Neutrophil (primary cell): ENCODE results near the gene PALLD.

ENCODE experiments used
- H3K27ac ChIP-seq: fragments of 200-600 bp; sonication (generic); 2 replicates; pipeline ENCODE4 v1.5.1; 2016; ENCODE audit warnings: mild to moderate bottlenecking, moderate library complexity
- H3K27me3 ChIP-seq: fragments of 200-600 bp; sonication (generic); 2 replicates; pipeline ENCODE4 v1.6.0; 2016; ENCODE audit warnings: mild to moderate bottlenecking
- H3K36me3 ChIP-seq: fragments of 200-600 bp; sonication (generic); 2 replicates; pipeline ENCODE4 v1.5.1; 2017
- H3K4me1 ChIP-seq, 2 experiments: fragments of 200-600 bp in 1 of 2; sonication (generic) in 1 of 2; 1 replicate in 1 of 2; 2 replicates in 1 of 2; pipeline versions ENCODE4 v1.5.1 to v1.6.1; 2013 to 2016; ENCODE audit warnings: low read depth in 1 of 2, low read length in 1 of 2, mild to moderate bottlenecking in 1 of 2, moderate library complexity in 1 of 2; ENCODE audit not compliant: control insufficient read depth in 1 of 2, insufficient read depth in 1 of 2
- H3K4me3 ChIP-seq, 2 experiments: fragments of 200-600 bp in 1 of 2; sonication (generic) in 1 of 2; 1 replicate in 1 of 2; 2 replicates in 1 of 2; pipeline ENCODE4 v1.5.1; 2013 to 2016; ENCODE audit warnings: low read depth in 1 of 2, low read length in 1 of 2, mild to moderate bottlenecking in 1 of 2, moderate library complexity in 1 of 2
- H3K9me3 ChIP-seq: fragments of 200-600 bp; sonication (generic); 2 replicates; pipeline ENCODE4 v1.5.1; 2016
- TF ChIP-seq, protein P1 (sequence below): fragments of 200-600 bp; sonication (generic); IDR thresholded peaks from 2 replicates; pipeline ENCODE4 v1.5.1; 2016; ENCODE audit warnings: antibody characterized with exemption

Gene PALLD

DNA sequence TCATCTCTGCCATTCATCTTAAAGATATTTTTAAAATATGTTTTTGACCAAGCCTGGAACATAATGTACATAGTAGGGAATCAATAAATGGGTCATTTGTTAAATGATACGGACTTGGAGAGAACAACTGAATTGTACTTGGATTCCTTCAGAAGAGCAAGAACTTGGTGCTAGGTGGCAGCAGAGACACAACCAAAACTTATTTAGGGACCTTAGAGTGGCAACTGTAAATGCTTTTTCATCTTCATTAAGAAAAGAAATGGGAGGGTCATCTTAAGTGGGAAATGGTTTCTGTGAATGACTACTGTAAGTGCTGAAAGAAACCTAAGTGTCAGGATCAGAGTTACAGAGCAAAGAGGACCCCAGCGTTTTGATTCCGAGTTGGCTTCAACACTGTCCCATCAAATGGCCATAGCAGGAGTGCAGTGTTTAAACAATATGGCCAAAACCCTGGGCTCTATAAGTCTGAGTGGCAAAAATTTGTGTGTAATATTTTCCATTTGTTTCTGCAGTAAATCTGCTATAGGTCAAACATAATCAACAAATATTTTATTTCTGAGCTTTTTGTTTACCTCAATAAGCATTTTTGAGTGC lies 213.6 kb downstream of the PALLD start:
- TF ChIP-seq, protein P1, sequence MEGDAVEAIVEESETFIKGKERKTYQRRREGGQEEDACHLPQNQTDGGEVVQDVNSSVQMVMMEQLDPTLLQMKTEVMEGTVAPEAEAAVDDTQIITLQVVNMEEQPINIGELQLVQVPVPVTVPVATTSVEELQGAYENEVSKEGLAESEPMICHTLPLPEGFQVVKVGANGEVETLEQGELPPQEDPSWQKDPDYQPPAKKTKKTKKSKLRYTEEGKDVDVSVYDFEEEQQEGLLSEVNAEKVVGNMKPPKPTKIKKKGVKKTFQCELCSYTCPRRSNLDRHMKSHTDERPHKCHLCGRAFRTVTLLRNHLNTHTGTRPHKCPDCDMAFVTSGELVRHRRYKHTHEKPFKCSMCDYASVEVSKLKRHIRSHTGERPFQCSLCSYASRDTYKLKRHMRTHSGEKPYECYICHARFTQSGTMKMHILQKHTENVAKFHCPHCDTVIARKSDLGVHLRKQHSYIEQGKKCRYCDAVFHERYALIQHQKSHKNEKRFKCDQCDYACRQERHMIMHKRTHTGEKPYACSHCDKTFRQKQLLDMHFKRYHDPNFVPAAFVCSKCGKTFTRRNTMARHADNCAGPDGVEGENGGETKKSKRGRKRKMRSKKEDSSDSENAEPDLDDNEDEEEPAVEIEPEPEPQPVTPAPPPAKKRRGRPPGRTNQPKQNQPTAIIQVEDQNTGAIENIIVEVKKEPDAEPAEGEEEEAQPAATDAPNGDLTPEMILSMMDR: no peak
- Histone ChIP-seq H3K4me1 (no peaks in the 10 kb centered on the region), H3K27ac (no peak overlapping the region), H3K9me3 (no peaks in the 10 kb centered on the region), H3K4me3 (no peak overlapping the region), H3K27me3 (peaks cover 9% of the 10 kb centered on the region), H3K36me3 (no peaks in the 10 kb centered on the region)

DNA sequence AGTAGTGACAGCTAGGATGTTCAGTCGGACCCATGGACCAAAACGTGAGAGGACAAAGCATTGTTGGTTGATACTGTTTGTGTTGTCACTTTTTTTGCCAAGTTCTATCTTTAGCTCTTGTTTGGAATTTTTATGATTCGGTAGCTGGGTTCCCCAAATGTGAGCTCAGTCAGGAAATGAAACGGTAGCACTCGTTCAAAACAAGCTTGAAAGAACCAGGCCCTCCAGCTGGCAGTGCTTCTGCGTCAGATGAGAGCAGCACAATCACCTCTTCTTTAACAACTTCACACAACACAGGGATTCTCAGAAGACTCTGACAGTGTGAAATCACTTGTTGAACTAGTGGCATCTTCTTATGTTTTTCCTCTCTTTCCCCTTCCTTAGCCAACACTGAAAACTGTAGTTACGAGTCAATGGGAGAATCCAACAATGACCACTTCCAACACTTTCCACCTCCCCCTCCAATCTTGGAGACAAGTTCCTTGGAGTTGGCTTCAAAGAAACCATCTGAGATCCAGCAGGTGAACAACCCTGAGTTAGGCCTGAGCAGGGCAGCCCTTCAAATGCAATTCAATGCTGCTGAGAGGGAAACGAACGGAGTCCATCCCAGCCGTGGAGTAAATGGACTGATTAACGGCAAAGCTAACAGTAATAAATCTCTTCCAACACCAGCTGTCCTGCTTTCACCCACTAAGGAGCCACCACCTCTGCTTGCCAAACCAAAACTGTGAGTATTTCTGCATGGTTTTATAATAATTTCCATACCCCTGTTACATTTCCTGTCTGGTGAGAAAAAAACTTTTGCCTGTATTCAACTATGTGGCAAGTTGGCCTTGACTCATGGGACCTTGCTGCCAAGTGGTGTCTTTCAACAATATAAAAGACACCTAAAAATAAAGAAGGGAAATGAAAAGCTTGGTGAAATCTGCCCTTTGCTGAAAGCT lies 214.6 kb downstream of the PALLD start:
- H3K27ac ChIP-seq: no peak overlapping the region
- TF ChIP-seq, protein P1: no peak
- H3K4me1 ChIP-seq: no peaks in the 10 kb centered on the region

DNA sequence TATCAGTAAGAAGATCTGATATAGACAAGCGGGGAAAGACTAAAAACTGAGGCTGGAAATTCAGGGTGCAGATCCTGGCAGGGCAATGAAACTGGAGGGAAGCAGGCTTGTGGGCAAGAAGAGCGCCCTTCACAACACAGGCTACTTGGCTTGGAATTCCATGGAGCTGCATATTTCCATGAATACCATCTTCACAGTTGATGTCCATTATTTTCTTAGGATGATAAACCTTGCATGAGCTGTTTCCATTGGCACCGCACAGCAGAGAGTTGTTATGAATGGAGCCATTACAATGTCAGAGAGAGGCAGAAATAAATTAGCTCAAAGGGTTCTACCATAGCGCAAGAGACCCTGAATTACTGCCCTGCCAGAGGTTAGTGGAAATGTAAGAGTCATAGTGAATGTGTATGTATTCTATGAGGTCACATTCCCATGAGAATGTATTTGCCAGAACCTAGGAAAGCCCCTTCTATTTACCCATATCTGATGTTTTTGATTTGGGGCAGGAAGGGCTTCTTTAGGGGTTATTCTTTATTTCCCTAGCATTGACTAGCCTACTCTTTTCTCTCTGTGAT lies 215.6 kb downstream of the PALLD start:
- TF ChIP-seq, protein P1: no peak
- H3K4me3 ChIP-seq: no peak overlapping the region
- peaks cover 9% of the 10 kb centered on the region for H3K27me3 ChIP-seq
- no peaks in the 10 kb centered on the region for H3K4me1 ChIP-seq
- no peaks in the 10 kb centered on the region for H3K9me3 ChIP-seq
- H3K36me3 ChIP-seq: no peaks in the 10 kb centered on the region
- no peak overlapping the region for H3K27ac ChIP-seq

More for the DNA sequence above, 214.6 kb downstream of the PALLD start:
- H3K9me3 ChIP-seq: no peaks in the 10 kb centered on the region
- no peaks in the 10 kb centered on the region for H3K36me3 ChIP-seq
- peaks cover 9% of the 10 kb centered on the region for H3K27me3 ChIP-seq
- no peak overlapping the region for H3K4me3 ChIP-seq

DNA sequence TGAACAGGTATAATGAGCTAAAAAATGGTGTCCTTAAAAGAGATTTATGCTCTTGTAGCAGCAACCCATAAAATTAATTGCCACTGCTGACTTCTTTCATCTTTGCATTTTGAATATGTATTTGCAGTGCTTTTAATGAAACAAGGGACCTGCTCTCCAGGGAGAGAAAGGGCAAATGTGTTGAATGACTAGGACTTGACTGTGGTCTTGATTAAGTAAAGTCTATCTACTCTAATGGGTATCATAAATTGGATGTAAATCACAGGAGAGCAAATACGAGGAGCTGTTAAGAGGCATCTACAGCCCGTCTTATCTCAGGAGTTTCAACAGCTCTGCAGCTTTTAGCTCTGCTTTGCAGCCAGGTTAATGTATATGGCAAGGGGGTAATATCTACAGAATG lies 216.4 kb downstream of the PALLD start:
- Histone ChIP-seq H3K4me1 (no peaks in the 10 kb centered on the region), H3K36me3 (no peaks in the 10 kb centered on the region), H3K4me3 (no peak overlapping the region), H3K9me3 (no peaks in the 10 kb centered on the region), H3K27me3 (peaks cover 9% of the 10 kb centered on the region), H3K27ac (no peak overlapping the region)
- TF ChIP-seq, protein P1: no peak

DNA sequence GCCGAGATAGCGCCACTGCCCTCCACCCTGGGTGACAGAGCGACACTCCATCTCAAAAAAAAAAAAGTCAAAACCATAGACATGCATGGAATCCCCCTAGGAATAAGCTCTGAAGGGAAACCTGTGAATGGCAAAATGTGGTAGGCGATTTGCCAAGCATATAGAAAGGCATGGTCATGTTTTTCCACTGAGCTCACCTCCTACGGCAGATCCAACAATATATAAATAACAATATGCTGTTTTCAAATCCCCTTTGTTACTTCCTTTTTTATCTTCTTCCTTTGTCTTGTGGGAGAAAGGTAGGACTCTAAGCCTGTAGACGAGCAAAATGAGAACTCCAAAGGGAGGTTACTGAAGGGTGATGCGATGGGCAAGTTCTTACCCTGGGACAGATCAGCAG lies 219.0 kb downstream of the PALLD start:
- TF ChIP-seq, protein P1: no peak
- Histone ChIP-seq H3K27me3 (peaks cover 14% of the 10 kb centered on the region), H3K4me1 (no peaks in the 10 kb centered on the region), H3K36me3 (no peaks in the 10 kb centered on the region), H3K4me3 (no peak overlapping the region), H3K9me3 (no peaks in the 10 kb centered on the region), H3K27ac (no peak overlapping the region)
